MCF 10A (cell line): ENCODE data around the gene WTIP. TPM values are rescaled to one million over a fixed set of nuclear protein-coding genes. Genes with fewer than 3 reads are reported as not detected.

Source experiments
- BruUV-seq: library from RNA; stranded (reverse); fragments of 400-500 nt; replicated peaks from 2 replicates; lab custom pipeline; 2021; lab: Mats Ljungman, UMichigan
- CTCF ChIA-PET: fragments of 300-600 bp; sonication (Branson Sonifier 250); formaldehyde crosslinking; extraction: SDS; loops from one replicate; lab custom pipeline; 2021; ENCODE audit warnings: antibody characterized with exemption, inconsistent platforms; lab: Yijun Ruan, JAX
- POLR2A ChIA-PET: fragments of 300-600, 350-650 bp; sonication (Branson Sonifier 250); formaldehyde crosslinking; extraction: SDS; loops from one replicate; lab custom pipeline; 2020; ENCODE audit warnings: antibody characterized with exemption, inconsistent platforms; lab: Yijun Ruan, JAX
- DNase-seq: peaks from one replicate; pipeline ENCODE4 v3.0.0-alpha.2; 2018; ENCODE audit not compliant: unreplicated experiment
- H3K27ac Mint-ChIP-seq: one replicate; pipeline ENCODE4 v1.8.0; 2022; ENCODE audit warnings: mild to moderate bottlenecking, low read depth, mixed read lengths; ENCODE audit not compliant: unreplicated experiment
- H3K27me3 Mint-ChIP-seq: one replicate; pipeline ENCODE4 v1.8.0; 2022; ENCODE audit warnings: mixed read lengths; ENCODE audit not compliant: insufficient read depth, unreplicated experiment
- H3K36me3 Mint-ChIP-seq: one replicate; pipeline ENCODE4 v1.8.0; 2022; ENCODE audit warnings: mild to moderate bottlenecking, moderate library complexity, mixed read lengths; ENCODE audit not compliant: insufficient read depth, unreplicated experiment
- H3K4me1 Mint-ChIP-seq: one replicate; pipeline ENCODE4 v1.8.0; 2022; ENCODE audit warnings: mixed read lengths; ENCODE audit not compliant: insufficient read depth, unreplicated experiment
- H3K4me3 Mint-ChIP-seq: one replicate; pipeline ENCODE4 v1.8.0; 2022; ENCODE audit warnings: mild to moderate bottlenecking, moderate library complexity, mixed read lengths; ENCODE audit not compliant: unreplicated experiment
- H3K9me3 Mint-ChIP-seq: one replicate; pipeline ENCODE4 v1.8.0; 2022; ENCODE audit warnings: mixed read lengths; ENCODE audit not compliant: unreplicated experiment
- CTCF ChIP-seq: fragments of 200-600 bp; IDR thresholded peaks from one replicate; pipeline ENCODE4 v1.8.0; 2022; ENCODE audit warnings: antibody characterized with exemption, mild to moderate bottlenecking; ENCODE audit not compliant: unreplicated experiment
- intact Hi-C: fragments of 100-400 bp; cut with micrococcal nuclease; formaldehyde crosslinking; loops from 2 replicates; pipeline ENCODE4 v1.14.1; 2022
- total RNA-seq: library from RNA; stranded (reverse); gene quantifications from 2 replicates; pipeline ENCODE4 v1.2.3, GENCODE V29; 2022

Gene WTIP
- total RNA-seq, 1 experiment from 2014 or later, result 22.6 TPM

- intact Hi-C loops, result no loop called here
- DNase-seq, result no peak
- Mint-ChIP-seq H3K27me3 (no peaks in the 10 kb centered on the region), H3K27ac (no peak overlapping the region), H3K4me3 (no peak overlapping the region), H3K9me3 (no peaks in the 10 kb centered on the region), H3K36me3 (peaks cover 66% of the 10 kb centered on the region), H3K4me1 (peaks cover under 1% of the 10 kb centered on the region)
- ChIA-PET POLR2A (interaction anchor here (0.6 kb wide), 1 partner anchor 433 kb away, joined by 4 read pairs; no protein-coding TSS in a partner anchor), CTCF (interaction anchor here (0.6 kb wide), 1 partner anchor 8 kb away, joined by 5 read pairs; no protein-coding TSS in a partner anchor)
- no peak for TF ChIP-seq CTCF
- BruUV-seq, result no TSS peak
Observed at GRCh38 chr19:34493038-34493648, 11.6 kb downstream of the WTIP start.

DNA sequence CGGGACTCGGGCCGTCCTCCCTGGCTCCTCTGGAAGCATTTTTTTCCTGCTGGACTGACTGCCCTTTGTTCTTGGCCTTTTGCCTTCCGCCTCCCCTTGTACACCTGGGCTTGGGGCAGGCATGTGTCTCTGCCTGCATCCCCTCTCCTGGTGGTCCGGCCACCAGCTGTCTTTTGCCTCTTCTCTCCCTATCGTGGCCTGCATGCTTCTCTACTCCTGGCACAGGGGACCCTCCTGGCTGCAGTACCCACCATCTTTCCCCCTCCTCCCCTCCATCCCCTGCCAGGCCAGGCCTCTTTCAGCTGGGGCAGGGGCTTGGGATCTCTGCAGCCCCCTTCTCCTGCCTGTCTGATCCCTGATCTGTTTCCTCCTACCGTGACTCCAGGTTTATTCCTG lies 12.1 kb downstream of the WTIP start:
- no TSS peak for BruUV-seq
- DNase-seq, result no peak
- Mint-ChIP-seq H3K27ac (no peak overlapping the region), H3K27me3 (no peaks in the 10 kb centered on the region), H3K4me1 (peaks cover 6% of the 10 kb centered on the region), H3K9me3 (no peaks in the 10 kb centered on the region), H3K4me3 (no peak overlapping the region), H3K36me3 (peaks cover 69% of the 10 kb centered on the region)
- intact Hi-C loops, result no loop called here
- POLR2A ChIA-PET, result no interaction called here
- no peak for TF ChIP-seq CTCF
- CTCF ChIA-PET, result no interaction called here

GRCh38 chr19:34494601-34495000 lies 13.0 kb downstream of the WTIP start:
- no TSS peak for BruUV-seq
- Mint-ChIP-seq H3K4me3 (no peak overlapping the region), H3K27ac (no peak overlapping the region), H3K4me1 (peaks cover 6% of the 10 kb centered on the region), H3K36me3 (peaks cover 66% of the 10 kb centered on the region), H3K27me3 (no peaks in the 10 kb centered on the region), H3K9me3 (no peaks in the 10 kb centered on the region)
- no peak for DNase-seq
- intact Hi-C loops, result no loop called here
- TF ChIP-seq CTCF, result no peak
- CTCF ChIA-PET, result interaction anchor here (0.7 kb wide), 1 partner anchor 130 kb away, joined by 4 read pairs; the partner anchor contains the start of gene GPI
- POLR2A ChIA-PET, result no interaction called here

- intact Hi-C loops, result no loop called here
- Mint-ChIP-seq H3K4me1 (peaks cover 6% of the 10 kb centered on the region), H3K9me3 (no peaks in the 10 kb centered on the region), H3K36me3 (peaks cover 60% of the 10 kb centered on the region), H3K27ac (no peak overlapping the region), H3K27me3 (no peaks in the 10 kb centered on the region), H3K4me3 (no peak overlapping the region)
- no peak for TF ChIP-seq CTCF
- BruUV-seq, result no TSS peak
- ChIA-PET POLR2A (no interaction called here), CTCF (no interaction called here)
- no peak for DNase-seq
Observed at GRCh38 chr19:34495416-34495815, 13.9 kb downstream of the WTIP start.
